ENCODE results near the gene OR52H1.

Gene OR52H1

GRCh38 chr11:5581014-5581413 lies 32.7 kb upstream of the OR52H1 start:
- no peak for TF ChIP-seq CTCF (IDR thresholded peaks at IDR 0.05; ENCODE audit: low read depth, low read length, missing control alignments)
- no peak for DNase-seq (ENCODE audit: extremely low read depth, low read depth)
- H3K4me3 ChIP-seq (replicated peaks; ENCODE audit: low read depth, low read length) = no peak overlapping the region

- no peak for TF ChIP-seq CTCF (IDR thresholded peaks at IDR 0.05; ENCODE audit: low read depth, low read length, missing control alignments)
- no peak for DNase-seq (ENCODE audit: extremely low read depth, low read depth)
- H3K4me3 ChIP-seq (replicated peaks; ENCODE audit: low read depth, low read length) = no peak within 1 kb of the TSS
These were observed 32.2 kb upstream of the OR52H1 start, which contains the start of gene OR52B6 for GRCh38 chr11:5580577-5580976. TSS of gene OR52B6 (plus strand) at chr11:5580877. CDS start at chr11:5580877, 0 bp downstream.

- no peak for TF ChIP-seq CTCF (IDR thresholded peaks at IDR 0.05; ENCODE audit: low read depth, low read length, missing control alignments)
- no peak overlapping the region for H3K4me3 ChIP-seq (replicated peaks; ENCODE audit: low read depth, low read length)
- no peak for DNase-seq (ENCODE audit: extremely low read depth, low read depth)
These were observed 28.8 kb upstream of the OR52H1 start for GRCh38 chr11:5577101-5577500.

- no peak for DNase-seq (ENCODE audit: extremely low read depth, low read depth)
- no peak for TF ChIP-seq CTCF (IDR thresholded peaks at IDR 0.05; ENCODE audit: low read depth, low read length, missing control alignments)
- H3K4me3 ChIP-seq (replicated peaks; ENCODE audit: low read depth, low read length) = no peak overlapping the region
These were observed 26.8 kb upstream of the OR52H1 start for GRCh38 chr11:5575152-5575551.

GRCh38 chr11:5574654-5575053 lies 26.3 kb upstream of the OR52H1 start:
- no peak for DNase-seq (ENCODE audit: extremely low read depth, low read depth)
- no peak overlapping the region for H3K4me3 ChIP-seq (replicated peaks; ENCODE audit: low read depth, low read length)
- TF ChIP-seq CTCF (IDR thresholded peaks at IDR 0.05; ENCODE audit: low read depth, low read length, missing control alignments) = no peak

GRCh38 chr11:5564259-5565019 lies 16.1 kb upstream of the OR52H1 start:
- DNase-seq (ENCODE audit: extremely low read depth, low read depth) = no peak
- no peak for TF ChIP-seq CTCF (IDR thresholded peaks at IDR 0.05; ENCODE audit: low read depth, low read length, missing control alignments)
- no peak overlapping the region for H3K4me3 ChIP-seq (replicated peaks; ENCODE audit: low read depth, low read length)

GRCh38 chr11:5557751-5558150 lies 9.4 kb upstream of the OR52H1 start:
- DNase-seq (ENCODE audit: extremely low read depth, low read depth) = no peak
- no peak for TF ChIP-seq CTCF (IDR thresholded peaks at IDR 0.05; ENCODE audit: low read depth, low read length, missing control alignments)
- no peak overlapping the region for H3K4me3 ChIP-seq (replicated peaks; ENCODE audit: low read depth, low read length)

Data from HFF-Myc (cell line).